K562 (cell line): ENCODE measurements around the gene FEV. TPM values are rescaled to one million over a fixed set of nuclear protein-coding genes. Genes with fewer than 3 reads are reported as not detected.
A peak's percentile ranks its signal among the peaks of the same experiment; 100 is the strongest.

ENCODE experiments used
- CREB5 ChIP-seq: fragments of 250-450 bp; sonication (Bioruptor Pico); IDR thresholded peaks from 2 replicates; pipeline ENCODE4 v1.5.0; 2020; ENCODE audit warnings: mild to moderate bottlenecking
- FOS ChIP-seq: IDR thresholded peaks from 3 replicates; pipeline ENCODE4 v1.6.1; 2011; ENCODE audit not compliant: insufficient read length; ENCODE audit errors: extremely low read depth
- FOXO4 ChIP-seq: fragments of 450-650 bp; formaldehyde crosslinking; IDR thresholded peaks from 2 replicates; pipeline ENCODE4 v1.4.0; 2020; ENCODE audit warnings: mild to moderate bottlenecking, moderate library complexity
- GABPA ChIP-seq: fragments of 200-800 bp; sonication (Bioruptor generic); conservative IDR thresholded peaks from 2 replicates; pipeline ENCODE4 v1.6.1; 2016; ENCODE audit warnings: low read depth, missing genetic modification characterization, missing compliant biosample characterization
- NFE2 ChIP-seq: IDR thresholded peaks from 2 replicates; pipeline ENCODE4 v1.6.1; 2014; ENCODE audit warnings: antibody characterized with exemption, low read depth
- TAF15 ChIP-seq: fragments of 200-400 bp; formaldehyde crosslinking; IDR thresholded peaks from 2 replicates; pipeline ENCODE4 v1.6.1; 2017; ENCODE audit warnings: mild to moderate bottlenecking, low read depth, low read length, moderate library complexity
- ZBTB49 ChIP-seq: sonication (generic); formaldehyde crosslinking; IDR thresholded peaks from 2 replicates; pipeline ENCODE4 v1.8.0; 2022; ENCODE audit warnings: missing genetic modification reagents, mild to moderate bottlenecking, borderline replicate concordance
- ZFP1 ChIP-seq: fragments of 450-650 bp; formaldehyde crosslinking; IDR thresholded peaks from 2 replicates; pipeline ENCODE4 v1.4.0; 2020; ENCODE audit warnings: mild to moderate bottlenecking, mixed read lengths
- ZFP30 ChIP-seq: fragments of 250-450 bp; sonication (Bioruptor Pico); IDR thresholded peaks from 2 replicates; pipeline ENCODE4 v1.8.0; 2022; ENCODE audit warnings: moderate library complexity, mild to moderate bottlenecking, inconsistent platforms, borderline replicate concordance
- ZMIZ1 ChIP-seq, 2 experiments: fragments of 150-350 bp in 1 of 2; IDR thresholded peaks; 2 replicates each; pipeline ENCODE4 v1.6.1; 2012 to 2016; ENCODE audit warnings: low read depth in 2 of 2, low read length in 2 of 2, mild to moderate bottlenecking in 1 of 2, moderate library complexity in 1 of 2
- ZNF197 ChIP-seq: fragments of 200-800 bp; sonication (Bioruptor generic); IDR thresholded peaks from 2 replicates; pipeline ENCODE4 v1.6.1; 2016; ENCODE audit warnings: low read depth, missing genetic modification characterization, missing compliant biosample characterization
- ZNF668 ChIP-seq: fragments of 250-450 bp; sonication (Bioruptor Pico); IDR thresholded peaks from 2 replicates; pipeline ENCODE4 v1.8.0; 2022; ENCODE audit warnings: mild to moderate bottlenecking, inconsistent platforms
- polyA plus RNA-seq, 8 experiments: library from polyadenylated mRNA; depleted of rRNA in 4 of 8; stranded (reverse) in 5 of 8; unstranded in 3 of 8; fragments of >200 nt; fragmentation: Nextera tagmentation in 2 of 8; fragmentation: Illumina TruSeq in 1 of 8; extraction: Ambion mirVana in 2 of 8; extraction: Trizol in 1 of 8; gene quantifications; 2 replicates each; pipeline versions ENCODE4 v1.2.1 to v1.2.3, GENCODE V29; 2011 to 2014; ENCODE audit warnings: inconsistent platforms in 1 of 8, missing spikeins in 1 of 8
- total RNA-seq, 7 experiments: library from RNA; depleted of rRNA in 6 of 7; stranded (reverse); fragments of >200 nt in 6 of 7; fragmentation: Illumina TruSeq in 2 of 7; extraction: Trizol in 2 of 7; gene quantifications; 2 replicates each; pipeline versions ENCODE4 v1.2.1 to v1.2.3, GENCODE V29; 2011 to 2021; ENCODE audit warnings: low replicate concordance in 1 of 7

The FEV gene
- total and polyA plus RNA-seq, 9 of the 15 experiments (the other 6 are each of a cell fraction or from before 2014, with no cell fraction given), result 0.08 to 1.6 (median 0.62) TPM; not detected in 1

GRCh38 chr2:218962859-218963492 lies 22.0 kb downstream of the FEV start (continued):
- TF ChIP-seq ZNF668 (no peak), ZBTB49 (CRISPR knock-in tag) (no peak), ZFP1 (no peak), CREB5 (CRISPR knock-in tag) (no peak), NFE2 (no peak), ZFP30 (no peak), ZNF197 (no peak), FOXO4 (CRISPR knock-in tag) (no peak), TAF15 (no peak), ZMIZ1 (IDR thresholded peaks at IDR 0.05; ENCODE audit: low read depth in 2 of 2, low read length in 2 of 2) (no peak), GABPA (tag) (peak; percentile 84), FOS (no peak)
